ENCODE results near the gene BIRC2.

DNA sequence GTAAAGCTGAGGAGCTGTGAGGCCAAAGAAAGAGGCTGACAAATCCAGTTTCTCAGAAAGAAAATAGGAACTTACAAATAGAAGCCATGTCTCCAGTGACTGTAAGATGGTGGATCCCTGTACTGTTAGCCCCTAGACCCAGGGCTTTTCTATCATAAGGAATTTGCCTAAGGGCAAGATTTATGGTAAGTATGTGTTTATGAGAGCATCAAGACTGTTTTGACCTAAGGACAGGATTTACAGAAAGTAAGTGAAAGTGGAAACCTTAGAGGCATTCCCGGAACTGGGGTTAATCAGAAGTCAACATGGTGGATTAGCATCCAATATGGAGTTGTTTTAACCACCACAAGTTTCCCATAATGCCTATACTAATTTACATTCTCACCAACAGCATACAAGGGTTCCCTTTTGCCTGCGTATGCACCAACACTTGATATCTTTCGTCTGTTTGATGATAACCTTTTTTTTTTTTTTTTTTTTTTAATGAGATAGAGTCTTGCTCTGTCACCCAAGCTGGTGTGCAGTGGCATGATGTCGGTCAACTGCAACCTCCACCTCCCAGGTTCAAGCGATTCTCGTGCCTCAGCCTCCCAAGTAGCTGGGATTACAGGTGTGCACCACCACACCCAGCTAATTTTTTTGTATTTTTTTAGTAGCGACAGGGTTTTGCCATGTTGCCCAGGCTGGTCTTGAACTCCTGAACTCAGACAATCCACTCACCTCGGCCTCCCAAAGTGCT lies 40.2 kb downstream of the BIRC2 start:
- TF ChIP-seq, protein P1, sequence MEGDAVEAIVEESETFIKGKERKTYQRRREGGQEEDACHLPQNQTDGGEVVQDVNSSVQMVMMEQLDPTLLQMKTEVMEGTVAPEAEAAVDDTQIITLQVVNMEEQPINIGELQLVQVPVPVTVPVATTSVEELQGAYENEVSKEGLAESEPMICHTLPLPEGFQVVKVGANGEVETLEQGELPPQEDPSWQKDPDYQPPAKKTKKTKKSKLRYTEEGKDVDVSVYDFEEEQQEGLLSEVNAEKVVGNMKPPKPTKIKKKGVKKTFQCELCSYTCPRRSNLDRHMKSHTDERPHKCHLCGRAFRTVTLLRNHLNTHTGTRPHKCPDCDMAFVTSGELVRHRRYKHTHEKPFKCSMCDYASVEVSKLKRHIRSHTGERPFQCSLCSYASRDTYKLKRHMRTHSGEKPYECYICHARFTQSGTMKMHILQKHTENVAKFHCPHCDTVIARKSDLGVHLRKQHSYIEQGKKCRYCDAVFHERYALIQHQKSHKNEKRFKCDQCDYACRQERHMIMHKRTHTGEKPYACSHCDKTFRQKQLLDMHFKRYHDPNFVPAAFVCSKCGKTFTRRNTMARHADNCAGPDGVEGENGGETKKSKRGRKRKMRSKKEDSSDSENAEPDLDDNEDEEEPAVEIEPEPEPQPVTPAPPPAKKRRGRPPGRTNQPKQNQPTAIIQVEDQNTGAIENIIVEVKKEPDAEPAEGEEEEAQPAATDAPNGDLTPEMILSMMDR (IDR thresholded peaks at IDR 0.05): no peak
- no peak for TF ChIP-seq EZH2 (IDR thresholded peaks at IDR 0.05)
